Stimulated activated memory B cell treated with anti-CD40 and anti-IgM and Interleukin-4, amounts not matched to agents 10 μg/mL and 1 μg/mL and 100 μg/mL, for 72 hours (primary cell): ENCODE results near the gene MDM4.
"Not testable (repeated sequence)": the region's sequence is repeated elsewhere in the genome, so short reads cannot be mapped to it uniquely, and the experiment has no call there.

Experiments used
- ATAC-seq: fragments of 150-1000 bp; cut with Tn5 transposase; 2 replicates; pipeline ENCODE4 v1.10.0; 2021
- H3K27ac Mint-ChIP-seq: one replicate; pipeline ENCODE4 v1.8.0; 2022; ENCODE audit warnings: mild to moderate bottlenecking, mixed read lengths
- H3K27me3 Mint-ChIP-seq: one replicate; pipeline ENCODE4 v1.8.0; 2022; ENCODE audit warnings: mixed read lengths
- H3K36me3 Mint-ChIP-seq: one replicate; pipeline ENCODE4 v1.8.0; 2022; ENCODE audit warnings: mixed read lengths
- H3K4me1 Mint-ChIP-seq: one replicate; pipeline ENCODE4 v1.8.0; 2022; ENCODE audit warnings: mixed read lengths
- H3K4me3 Mint-ChIP-seq: one replicate; pipeline ENCODE4 v1.8.0; 2022; ENCODE audit warnings: mild to moderate bottlenecking, moderate library complexity, mixed read lengths
- H3K9me3 Mint-ChIP-seq: one replicate; pipeline ENCODE4 v1.8.0; 2022; ENCODE audit warnings: mixed read lengths

The MDM4 gene

GRCh38 chr1:204502241-204502640, 14.0 kb upstream of the MDM4 start:
- Mint-ChIP-seq H3K4me3 (no peak overlapping the region), H3K27me3 (peaks cover 9% of the 10 kb centered on the region), H3K4me1 (peaks cover 56% of the 10 kb centered on the region), H3K9me3 (no peaks in the 10 kb centered on the region), H3K27ac (no peak overlapping the region), H3K36me3 (no peaks in the 10 kb centered on the region)
- ATAC-seq: no peak

GRCh38 chr1:204503122-204503912, 12.9 kb upstream of the MDM4 start:
- Mint-ChIP-seq H3K27ac (peak overlapping the region; percentile 7), H3K27me3 (peaks cover 9% of the 10 kb centered on the region), H3K36me3 (no peaks in the 10 kb centered on the region), H3K4me3 (no peak overlapping the region), H3K4me1 (peaks cover 56% of the 10 kb centered on the region), H3K9me3 (no peaks in the 10 kb centered on the region)
- ATAC-seq: no peak

GRCh38 chr1:204503913-204504519, 12.2 kb upstream of the MDM4 start:
- peaks cover 9% of the 10 kb centered on the region for H3K27me3 Mint-ChIP-seq
- no peak for ATAC-seq
- H3K4me1 Mint-ChIP-seq: peaks cover 49% of the 10 kb centered on the region
- no peaks in the 10 kb centered on the region for H3K36me3 Mint-ChIP-seq
- H3K27ac Mint-ChIP-seq: no peak overlapping the region
- no peak overlapping the region for H3K4me3 Mint-ChIP-seq
- no peaks in the 10 kb centered on the region for H3K9me3 Mint-ChIP-seq

GRCh38 chr1:204505674-204506200, 10.5 kb upstream of the MDM4 start:
- Mint-ChIP-seq H3K4me1 (peaks cover 41% of the 10 kb centered on the region), H3K27ac (peak overlapping the region; percentile 98), H3K9me3 (no peaks in the 10 kb centered on the region), H3K36me3 (no peaks in the 10 kb centered on the region), H3K4me3 (peak overlapping the region; percentile 83), H3K27me3 (peaks cover 9% of the 10 kb centered on the region)
- ATAC-seq: no peak

- H3K27ac Mint-ChIP-seq: peak overlapping the region; percentile 98
- H3K4me3 Mint-ChIP-seq: peak overlapping the region; percentile 83
Measured at GRCh38 chr1:204506201-204506968, 9.8 kb upstream of the MDM4 start.

GRCh38 chr1:204506969-204507316, 9.3 kb upstream of the MDM4 start:
- peaks cover 9% of the 10 kb centered on the region for H3K27me3 Mint-ChIP-seq
- ATAC-seq: peak; percentile 85
- peak overlapping the region; percentile 98 for H3K27ac Mint-ChIP-seq
- peaks cover 44% of the 10 kb centered on the region for H3K4me1 Mint-ChIP-seq
- peaks cover 2% of the 10 kb centered on the region for H3K9me3 Mint-ChIP-seq
- no peaks in the 10 kb centered on the region for H3K36me3 Mint-ChIP-seq
- H3K4me3 Mint-ChIP-seq: peak overlapping the region; percentile 83

More at GRCh38 chr1:204506201-204506968, 9.8 kb upstream of the MDM4 start:
- no peaks in the 10 kb centered on the region for H3K36me3 Mint-ChIP-seq
- peaks cover 9% of the 10 kb centered on the region for H3K27me3 Mint-ChIP-seq
- peaks cover 47% of the 10 kb centered on the region for H3K4me1 Mint-ChIP-seq
- peaks cover 2% of the 10 kb centered on the region for H3K9me3 Mint-ChIP-seq
- ATAC-seq: peak; percentile 92

- Mint-ChIP-seq H3K4me1 (peaks cover 44% of the 10 kb centered on the region), H3K4me3 (peak overlapping the region; percentile 83), H3K27me3 (peaks cover 9% of the 10 kb centered on the region), H3K9me3 (peaks cover 2% of the 10 kb centered on the region), H3K36me3 (no peaks in the 10 kb centered on the region), H3K27ac (peak overlapping the region; percentile 98)
- peak; percentile 32 for ATAC-seq
Measured at GRCh38 chr1:204507317-204508105, 8.7 kb upstream of the MDM4 start.

- Mint-ChIP-seq H3K9me3 (peaks cover 2% of the 10 kb centered on the region), H3K4me1 (peaks cover 46% of the 10 kb centered on the region), H3K27ac (no peak overlapping the region), H3K4me3 (no peak overlapping the region), H3K27me3 (peaks cover 9% of the 10 kb centered on the region), H3K36me3 (no peaks in the 10 kb centered on the region)
- ATAC-seq: no peak
Measured at GRCh38 chr1:204509186-204509635, 7.0 kb upstream of the MDM4 start.

- ATAC-seq: no peak
- Mint-ChIP-seq H3K4me3 (no peak overlapping the region), H3K36me3 (no peaks in the 10 kb centered on the region), H3K9me3 (peaks cover 2% of the 10 kb centered on the region), H3K4me1 (peaks cover 45% of the 10 kb centered on the region), H3K27ac (peak overlapping the region; percentile 73), H3K27me3 (peaks cover 4% of the 10 kb centered on the region)
Measured at GRCh38 chr1:204511366-204511765, 4.8 kb upstream of the MDM4 start.

GRCh38 chr1:204513117-204513716, 3.0 kb upstream of the MDM4 start:
- H3K27ac Mint-ChIP-seq: peak overlapping the region; percentile 98
- peak; percentile 75 for ATAC-seq
- peaks cover 2% of the 10 kb centered on the region for H3K9me3 Mint-ChIP-seq
- H3K36me3 Mint-ChIP-seq: peaks cover 3% of the 10 kb centered on the region
- H3K4me3 Mint-ChIP-seq: peak overlapping the region; percentile 93
- no peaks in the 10 kb centered on the region for H3K27me3 Mint-ChIP-seq
- H3K4me1 Mint-ChIP-seq: peaks cover 37% of the 10 kb centered on the region

GRCh38 chr1:204514828-204515227, 1.4 kb upstream of the MDM4 start:
- H3K9me3 Mint-ChIP-seq: peaks cover 2% of the 10 kb centered on the region
- no peak for ATAC-seq
- peaks cover 19% of the 10 kb centered on the region for H3K36me3 Mint-ChIP-seq
- H3K27me3 Mint-ChIP-seq: no peaks in the 10 kb centered on the region
- H3K27ac Mint-ChIP-seq: no peak overlapping the region
- peak overlapping the region; percentile 38 for H3K4me3 Mint-ChIP-seq
- H3K4me1 Mint-ChIP-seq: peaks cover 53% of the 10 kb centered on the region

- H3K27me3 Mint-ChIP-seq, H3K9me3 Mint-ChIP-seq, H3K4me3 Mint-ChIP-seq, H3K27ac Mint-ChIP-seq, ATAC-seq: not testable (repeated sequence)
- H3K4me1 Mint-ChIP-seq: peaks cover 70% of the 10 kb centered on the region
- peaks cover 28% of the 10 kb centered on the region for H3K36me3 Mint-ChIP-seq
Measured at GRCh38 chr1:204517382-204517781, 1.2 kb downstream of the MDM4 start.

GRCh38 chr1:204520834-204521709, 4.9 kb downstream of the MDM4 start:
- Mint-ChIP-seq H3K36me3 (peaks cover 55% of the 10 kb centered on the region), H3K4me1 (peaks cover 69% of the 10 kb centered on the region), H3K4me3 (peak overlapping the region; percentile 39), H3K9me3 (peaks cover 5% of the 10 kb centered on the region), H3K27ac (no peak overlapping the region), H3K27me3 (no peaks in the 10 kb centered on the region)
- peak; percentile 76 for ATAC-seq
